SK-N-SH treated with all-trans-retinoic acid at 6 μM for 48 hours (cell line): Measurements from ENCODE around the gene NAPSA.
A peak's percentile ranks its signal among the peaks of the same experiment; 100 is the strongest.

ENCODE experiments used
- ATAC-seq: fragments of 200-7000 bp; cut with Tn5 transposase; 3 replicates; pipeline ENCODE4 v1.9.1; 2020; ENCODE audit warnings: mild to moderate bottlenecking, moderate library complexity
- ARNTL ChIP-seq: fragments of 450-650 bp; formaldehyde crosslinking; IDR thresholded peaks from 2 replicates; pipeline ENCODE4 v1.5.0; 2020; ENCODE audit warnings: low read depth, mild to moderate bottlenecking, moderate library complexity, borderline replicate concordance
- BACH2 ChIP-seq: fragments of 250-450 bp; sonication (Bioruptor Pico); IDR thresholded peaks from 2 replicates; pipeline ENCODE4 v1.9.0; 2021; ENCODE audit warnings: mild to moderate bottlenecking, borderline replicate concordance
- CREB5 ChIP-seq: fragments of 250-450 bp; sonication (Bioruptor Pico); IDR thresholded peaks from 2 replicates; pipeline ENCODE4 v1.5.1; 2020; ENCODE audit warnings: low read depth, mild to moderate bottlenecking, moderate library complexity
- CSDC2 ChIP-seq: fragments of 250-450 bp; sonication (Bioruptor Pico); IDR thresholded peaks from 2 replicates; pipeline ENCODE4 v1.5.0; 2020; ENCODE audit warnings: mild to moderate bottlenecking, moderate library complexity
- ESRRG ChIP-seq: fragments of 250-450 bp; sonication (Bioruptor Pico); IDR thresholded peaks from 2 replicates; pipeline ENCODE4 v1.6.1; 2021; ENCODE audit warnings: mild to moderate bottlenecking
- GLIS3 ChIP-seq: fragments of 250-450 bp; sonication (Bioruptor Pico); IDR thresholded peaks from 2 replicates; pipeline ENCODE4 v1.5.0; 2020; ENCODE audit warnings: mild to moderate bottlenecking, moderate library complexity
- ISL1 ChIP-seq: fragments of 250-450 bp; sonication (Bioruptor Pico); IDR thresholded peaks from 2 replicates; pipeline ENCODE4 v2.1.2; 2022; ENCODE audit warnings: mild to moderate bottlenecking, moderate library complexity
- PATZ1 ChIP-seq: fragments of 250-450 bp; sonication (Bioruptor Pico); IDR thresholded peaks from 2 replicates; pipeline ENCODE4 v1.8.0; 2020; ENCODE audit warnings: mild to moderate bottlenecking, moderate library complexity, borderline replicate concordance
- POU6F1 ChIP-seq: fragments of 250-450 bp; sonication (Bioruptor Pico); IDR thresholded peaks from 2 replicates; pipeline ENCODE4 v1.8.0; 2021; ENCODE audit warnings: low read depth, mild to moderate bottlenecking, moderate library complexity, borderline replicate concordance
- PPARA ChIP-seq: fragments of 250-450 bp; sonication (Bioruptor Pico); IDR thresholded peaks from 2 replicates; pipeline ENCODE4 v1.5.0; 2020; ENCODE audit warnings: mild to moderate bottlenecking, borderline replicate concordance
- RARB ChIP-seq: fragments of 250-450 bp; sonication (Bioruptor Pico); IDR thresholded peaks from 2 replicates; pipeline ENCODE4 v1.8.0; 2021; ENCODE audit warnings: mild to moderate bottlenecking, moderate library complexity
- SNAI2 ChIP-seq: fragments of 250-450 bp; sonication (Bioruptor Pico); IDR thresholded peaks from 2 replicates; pipeline ENCODE4 v1.5.0; 2020; ENCODE audit warnings: mild to moderate bottlenecking, moderate library complexity
- TCF4 ChIP-seq: fragments of 250-450 bp; sonication (Bioruptor Pico); IDR thresholded peaks from 2 replicates; pipeline ENCODE4 v1.8.0; 2021; ENCODE audit warnings: mild to moderate bottlenecking, moderate library complexity, borderline replicate concordance
- TOX ChIP-seq: fragments of 250-450 bp; sonication (Bioruptor Pico); IDR thresholded peaks from 2 replicates; pipeline ENCODE4 v1.8.0; 2021; ENCODE audit warnings: mild to moderate bottlenecking, moderate library complexity, borderline replicate concordance
- ZC3H10 ChIP-seq: fragments of 250-450 bp; sonication (Bioruptor Pico); IDR thresholded peaks from 2 replicates; pipeline ENCODE4 v1.5.1; 2021; ENCODE audit warnings: mild to moderate bottlenecking, moderate library complexity
- ZFP3 ChIP-seq: fragments of 250-450 bp; sonication (Bioruptor Pico); IDR thresholded peaks from 2 replicates; pipeline ENCODE4 v1.5.0; 2020; ENCODE audit warnings: mild to moderate bottlenecking, moderate library complexity
- ZFP30 ChIP-seq: fragments of 450-650 bp; formaldehyde crosslinking; IDR thresholded peaks from 2 replicates; pipeline ENCODE4 v1.5.0; 2022; ENCODE audit warnings: mild to moderate bottlenecking, moderate library complexity
- ZNF565 ChIP-seq: fragments of 450-650 bp; formaldehyde crosslinking; conservative IDR thresholded peaks from 2 replicates; pipeline ENCODE4 v1.5.0; 2020; ENCODE audit warnings: low read depth, mild to moderate bottlenecking, moderate library complexity
- ZNF70 ChIP-seq: fragments of 450-650 bp; formaldehyde crosslinking; IDR thresholded peaks from 2 replicates; pipeline ENCODE4 v1.5.0; 2020; ENCODE audit warnings: mild to moderate bottlenecking, moderate library complexity
- ZNF8 ChIP-seq: fragments of 450-650 bp; formaldehyde crosslinking; IDR thresholded peaks from 2 replicates; pipeline ENCODE4 v1.5.0; 2020; ENCODE audit warnings: mild to moderate bottlenecking, moderate library complexity
- TF ChIP-seq, protein P1 (sequence below): fragments of 250-450 bp; sonication (Bioruptor Pico); IDR thresholded peaks from 2 replicates; pipeline ENCODE4 v1.5.1; 2021; ENCODE audit warnings: mild to moderate bottlenecking, moderate library complexity
- TF ChIP-seq, protein P2 (sequence below): fragments of 250-450 bp; sonication (Bioruptor Pico); IDR thresholded peaks from 2 replicates; pipeline ENCODE4 v1.5.0; 2020; ENCODE audit warnings: mild to moderate bottlenecking, moderate library complexity

NAPSA gene

DNA sequence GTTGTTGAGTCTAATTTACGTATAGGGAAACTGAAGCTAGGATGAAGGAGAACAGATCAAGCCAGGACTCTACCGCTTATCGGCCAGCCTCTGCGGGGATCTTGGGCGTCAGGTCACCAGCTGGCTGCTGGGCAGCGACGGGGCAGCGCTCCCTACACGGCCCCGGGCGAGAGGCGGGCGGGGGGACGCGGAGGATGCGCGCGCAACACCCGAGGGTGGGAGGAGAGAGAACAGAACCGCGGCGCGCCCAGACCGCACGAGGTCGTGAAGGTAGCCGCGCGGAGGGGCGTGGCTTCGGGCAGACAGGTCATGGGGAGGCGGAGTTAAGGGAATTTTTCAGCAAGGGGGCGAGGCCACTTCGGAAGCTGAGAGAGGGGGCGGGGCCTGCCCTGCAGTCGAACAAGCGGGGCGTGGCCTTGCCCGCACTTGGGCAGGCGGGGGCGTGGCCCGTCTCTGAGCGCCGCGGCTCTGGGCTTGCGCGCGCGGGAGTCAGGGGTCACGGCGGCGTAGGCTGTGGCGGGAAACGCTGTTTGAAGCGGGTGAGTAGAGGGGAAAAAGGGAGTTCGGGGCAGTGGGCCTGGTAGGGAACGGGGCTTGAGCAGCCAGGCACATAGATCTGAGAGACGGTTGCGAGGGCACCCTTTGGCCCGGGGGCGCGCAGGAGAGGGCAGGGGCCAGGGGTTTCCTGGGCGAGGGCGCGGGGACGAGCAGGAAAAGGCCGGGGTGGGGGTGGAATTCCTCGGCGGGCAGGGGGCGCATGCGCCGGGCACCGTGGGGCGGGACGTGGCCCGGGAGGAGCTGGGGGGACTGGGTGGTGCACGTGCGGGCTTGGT, 18.6 kb upstream of the NAPSA start, which contains the start of gene POLD1:
TSS of gene POLD1 (plus strand) at position 496 of the 833 bp plus-strand sequence. CDS start 14,505 bp downstream, outside the sequence.
- ATAC-seq, result peak; percentile 88

DNA sequence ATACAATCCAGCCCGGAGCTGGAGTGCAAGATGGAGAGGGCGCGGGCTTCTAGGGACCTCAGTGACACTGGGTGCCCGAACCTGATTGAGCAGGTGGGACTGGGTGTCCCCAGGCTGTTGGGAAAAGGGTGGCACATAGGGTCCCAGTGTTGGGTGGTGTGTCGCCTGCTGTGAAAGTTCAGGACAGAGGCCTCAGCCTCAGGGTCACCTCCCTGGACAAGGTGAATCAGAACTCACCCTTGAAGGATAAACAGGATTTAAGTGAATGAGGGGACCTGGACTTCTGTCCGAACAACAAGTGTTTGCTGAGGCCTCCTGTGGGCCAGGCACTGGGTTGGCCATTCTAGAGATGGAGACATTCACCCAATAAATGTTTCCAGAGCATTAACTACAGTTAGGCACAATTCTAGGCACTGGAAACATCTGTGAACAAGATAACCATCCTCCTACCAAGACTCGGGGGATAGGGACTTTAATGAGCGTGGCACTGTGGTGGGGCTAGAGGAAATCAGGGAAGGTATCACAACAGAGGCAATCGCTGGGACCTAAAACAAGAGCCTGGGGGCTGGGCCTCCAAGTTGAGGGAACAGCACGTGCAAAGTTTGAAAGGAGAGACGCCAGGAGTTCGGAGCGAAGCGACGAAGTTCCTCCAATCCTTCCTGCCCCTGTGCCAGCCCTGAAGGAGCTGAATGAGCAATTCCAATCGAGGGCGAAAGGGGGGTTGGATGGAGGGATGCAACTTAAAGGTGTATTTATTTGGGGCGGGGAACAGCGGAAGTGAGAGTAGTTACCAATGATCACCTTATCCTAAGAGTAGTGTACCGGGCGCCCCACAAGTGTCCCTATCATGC, 17.8 kb upstream of the NAPSA start:
- no peak for ATAC-seq

More for the DNA sequence above, 18.6 kb upstream of the NAPSA start, which contains the start of gene POLD1:
- TF ChIP-seq, protein P1, sequence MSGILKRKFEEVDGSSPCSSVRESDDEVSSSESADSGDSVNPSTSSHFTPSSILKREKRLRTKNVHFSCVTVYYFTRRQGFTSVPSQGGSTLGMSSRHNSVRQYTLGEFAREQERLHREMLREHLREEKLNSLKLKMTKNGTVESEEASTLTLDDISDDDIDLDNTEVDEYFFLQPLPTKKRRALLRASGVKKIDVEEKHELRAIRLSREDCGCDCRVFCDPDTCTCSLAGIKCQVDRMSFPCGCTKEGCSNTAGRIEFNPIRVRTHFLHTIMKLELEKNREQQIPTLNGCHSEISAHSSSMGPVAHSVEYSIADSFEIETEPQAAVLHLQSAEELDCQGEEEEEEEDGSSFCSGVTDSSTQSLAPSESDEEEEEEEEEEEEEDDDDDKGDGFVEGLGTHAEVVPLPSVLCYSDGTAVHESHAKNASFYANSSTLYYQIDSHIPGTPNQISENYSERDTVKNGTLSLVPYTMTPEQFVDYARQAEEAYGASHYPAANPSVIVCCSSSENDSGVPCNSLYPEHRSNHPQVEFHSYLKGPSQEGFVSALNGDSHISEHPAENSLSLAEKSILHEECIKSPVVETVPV (CRISPR knock-in tag), result peak; percentile 14; the same call in 1 of the 2 replicates
- 0 out of 2 replicates have a peak, but pooled peaks have one; percentile 26 for TF ChIP-seq RARB (CRISPR knock-in tag)
- peak; percentile 58; the same call in 1 of the 2 replicates for TF ChIP-seq TOX
- TF ChIP-seq CREB5 (CRISPR knock-in tag), result no peak
- no peak for TF ChIP-seq PPARA (CRISPR knock-in tag)
- 0 out of 2 replicates have a peak, but pooled peaks have one; percentile 18 for TF ChIP-seq TCF4 (CRISPR knock-in tag)
- TF ChIP-seq ZNF565, result no peak
- TF ChIP-seq GLIS3 (CRISPR knock-in tag), result peak; percentile 81; the same call in 1 of the 2 replicates
- peak; percentile 13; the same call in 1 of the 2 replicates for TF ChIP-seq ZC3H10 (CRISPR knock-in tag)

More for the DNA sequence above, 17.8 kb upstream of the NAPSA start:
- TF ChIP-seq PPARA (CRISPR knock-in tag) (no peak), CREB5 (CRISPR knock-in tag) (no peak), BACH2 (CRISPR knock-in tag) (no peak), ZNF8 (CRISPR knock-in tag) (no peak), POU6F1 (no peak), ZNF70 (CRISPR knock-in tag) (no peak), TOX (no peak), ZNF565 (no peak), CSDC2 (CRISPR knock-in tag) (no peak), PATZ1 (CRISPR knock-in tag) (no peak), SNAI2 (CRISPR knock-in tag) (no peak), ZFP3 (CRISPR knock-in tag) (no peak), ARNTL (CRISPR knock-in tag) (no peak), ZFP30 (CRISPR knock-in tag) (no peak), ISL1 (CRISPR knock-in tag) (no peak), ESRRG (CRISPR knock-in tag) (no peak)
- TF ChIP-seq, protein P2, sequence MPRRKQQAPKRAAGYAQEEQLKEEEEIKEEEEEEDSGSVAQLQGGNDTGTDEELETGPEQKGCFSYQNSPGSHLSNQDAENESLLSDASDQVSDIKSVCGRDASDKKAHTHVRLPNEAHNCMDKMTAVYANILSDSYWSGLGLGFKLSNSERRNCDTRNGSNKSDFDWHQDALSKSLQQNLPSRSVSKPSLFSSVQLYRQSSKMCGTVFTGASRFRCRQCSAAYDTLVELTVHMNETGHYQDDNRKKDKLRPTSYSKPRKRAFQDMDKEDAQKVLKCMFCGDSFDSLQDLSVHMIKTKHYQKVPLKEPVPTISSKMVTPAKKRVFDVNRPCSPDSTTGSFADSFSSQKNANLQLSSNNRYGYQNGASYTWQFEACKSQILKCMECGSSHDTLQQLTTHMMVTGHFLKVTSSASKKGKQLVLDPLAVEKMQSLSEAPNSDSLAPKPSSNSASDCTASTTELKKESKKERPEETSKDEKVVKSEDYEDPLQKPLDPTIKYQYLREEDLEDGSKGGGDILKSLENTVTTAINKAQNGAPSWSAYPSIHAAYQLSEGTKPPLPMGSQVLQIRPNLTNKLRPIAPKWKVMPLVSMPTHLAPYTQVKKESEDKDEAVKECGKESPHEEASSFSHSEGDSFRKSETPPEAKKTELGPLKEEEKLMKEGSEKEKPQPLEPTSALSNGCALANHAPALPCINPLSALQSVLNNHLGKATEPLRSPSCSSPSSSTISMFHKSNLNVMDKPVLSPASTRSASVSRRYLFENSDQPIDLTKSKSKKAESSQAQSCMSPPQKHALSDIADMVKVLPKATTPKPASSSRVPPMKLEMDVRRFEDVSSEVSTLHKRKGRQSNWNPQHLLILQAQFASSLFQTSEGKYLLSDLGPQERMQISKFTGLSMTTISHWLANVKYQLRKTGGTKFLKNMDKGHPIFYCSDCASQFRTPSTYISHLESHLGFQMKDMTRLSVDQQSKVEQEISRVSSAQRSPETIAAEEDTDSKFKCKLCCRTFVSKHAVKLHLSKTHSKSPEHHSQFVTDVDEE, result no peak
- TF ChIP-seq, protein P1 (CRISPR knock-in tag), result no peak
- TF ChIP-seq, all 23 proteins: peak for 0
